GM12865 (cell line): Measurements from ENCODE around the gene ARHGAP27.
"Not testable (repeated sequence)": the region's sequence is repeated elsewhere in the genome, so short reads cannot be mapped to it uniquely, and the experiment has no call there.

ENCODE experiments used
- DNase-seq: peaks from one replicate; pipeline ENCODE4 v3.0.0; 2010; ENCODE audit warnings: low read depth
- H3K4me3 ChIP-seq: 2 replicates; pipeline ENCODE4 v1.5.1; 2011; ENCODE audit warnings: mild to moderate bottlenecking, low read depth, low read length, control low read depth
- TF ChIP-seq, protein P1 (sequence below): IDR thresholded peaks from 2 replicates; pipeline ENCODE4 v1.5.1; 2011; ENCODE audit warnings: low read length, control low read depth, low read depth, inconsistent platforms; ENCODE audit not compliant: insufficient read depth; ENCODE audit errors: missing control alignments

ARHGAP27 gene, protein sequence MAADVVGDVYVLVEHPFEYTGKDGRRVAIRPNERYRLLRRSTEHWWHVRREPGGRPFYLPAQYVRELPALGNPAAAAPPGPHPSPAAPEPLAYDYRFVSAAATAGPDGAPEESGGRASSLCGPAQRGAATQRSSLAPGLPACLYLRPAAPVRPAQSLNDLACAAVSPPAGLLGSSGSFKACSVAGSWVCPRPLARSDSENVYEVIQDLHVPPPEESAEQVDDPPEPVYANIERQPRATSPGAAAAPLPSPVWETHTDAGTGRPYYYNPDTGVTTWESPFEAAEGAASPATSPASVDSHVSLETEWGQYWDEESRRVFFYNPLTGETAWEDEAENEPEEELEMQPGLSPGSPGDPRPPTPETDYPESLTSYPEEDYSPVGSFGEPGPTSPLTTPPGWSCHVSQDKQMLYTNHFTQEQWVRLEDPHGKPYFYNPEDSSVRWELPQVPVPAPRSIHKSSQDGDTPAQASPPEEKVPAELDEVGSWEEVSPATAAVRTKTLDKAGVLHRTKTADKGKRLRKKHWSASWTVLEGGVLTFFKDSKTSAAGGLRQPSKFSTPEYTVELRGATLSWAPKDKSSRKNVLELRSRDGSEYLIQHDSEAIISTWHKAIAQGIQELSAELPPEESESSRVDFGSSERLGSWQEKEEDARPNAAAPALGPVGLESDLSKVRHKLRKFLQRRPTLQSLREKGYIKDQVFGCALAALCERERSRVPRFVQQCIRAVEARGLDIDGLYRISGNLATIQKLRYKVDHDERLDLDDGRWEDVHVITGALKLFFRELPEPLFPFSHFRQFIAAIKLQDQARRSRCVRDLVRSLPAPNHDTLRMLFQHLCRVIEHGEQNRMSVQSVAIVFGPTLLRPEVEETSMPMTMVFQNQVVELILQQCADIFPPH

DNA sequence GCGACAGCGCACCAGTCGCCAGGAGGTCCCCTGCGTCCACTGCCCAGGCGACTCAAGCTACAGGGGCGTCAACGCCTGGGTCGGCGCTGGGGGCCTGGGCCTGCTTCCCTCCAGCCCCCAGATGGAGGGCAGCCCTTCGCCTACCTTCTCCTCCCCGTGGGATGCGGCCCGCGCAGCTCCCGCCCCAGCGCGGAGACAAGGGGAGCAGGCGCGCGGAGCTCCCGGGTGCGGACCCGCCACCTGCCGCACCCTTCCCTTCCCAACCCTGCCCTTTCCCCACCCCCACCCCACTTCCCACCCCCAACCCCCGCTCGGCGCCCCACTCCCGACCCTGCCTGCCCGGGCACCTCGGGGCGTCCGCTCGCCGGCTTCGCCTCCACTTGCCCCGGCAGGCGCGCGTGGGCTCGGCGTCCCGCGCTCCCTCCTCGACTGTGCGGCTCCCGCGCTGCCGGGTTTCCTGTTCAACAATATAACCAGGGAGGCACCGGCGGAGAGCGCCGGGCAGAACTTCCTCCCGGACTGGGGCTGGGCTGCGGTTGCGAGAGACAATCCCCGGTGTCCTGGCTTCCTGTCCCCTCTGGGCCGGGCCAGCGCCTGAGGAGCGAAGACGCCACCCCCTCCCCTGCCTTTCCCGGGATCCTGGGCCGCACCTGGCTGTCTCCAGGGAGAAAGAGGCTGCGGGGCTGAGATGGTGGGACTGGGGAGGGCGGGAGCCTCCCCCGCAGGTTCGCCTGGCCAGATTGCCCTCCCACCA lies at the start of gene ARHGAP27:
Gene ARHGAP27, minus strand, starts transcription at position 466 of the 754 bp plus-strand sequence. CDS start 2,591 bp downstream, outside the sequence.
- TF ChIP-seq, protein P1, sequence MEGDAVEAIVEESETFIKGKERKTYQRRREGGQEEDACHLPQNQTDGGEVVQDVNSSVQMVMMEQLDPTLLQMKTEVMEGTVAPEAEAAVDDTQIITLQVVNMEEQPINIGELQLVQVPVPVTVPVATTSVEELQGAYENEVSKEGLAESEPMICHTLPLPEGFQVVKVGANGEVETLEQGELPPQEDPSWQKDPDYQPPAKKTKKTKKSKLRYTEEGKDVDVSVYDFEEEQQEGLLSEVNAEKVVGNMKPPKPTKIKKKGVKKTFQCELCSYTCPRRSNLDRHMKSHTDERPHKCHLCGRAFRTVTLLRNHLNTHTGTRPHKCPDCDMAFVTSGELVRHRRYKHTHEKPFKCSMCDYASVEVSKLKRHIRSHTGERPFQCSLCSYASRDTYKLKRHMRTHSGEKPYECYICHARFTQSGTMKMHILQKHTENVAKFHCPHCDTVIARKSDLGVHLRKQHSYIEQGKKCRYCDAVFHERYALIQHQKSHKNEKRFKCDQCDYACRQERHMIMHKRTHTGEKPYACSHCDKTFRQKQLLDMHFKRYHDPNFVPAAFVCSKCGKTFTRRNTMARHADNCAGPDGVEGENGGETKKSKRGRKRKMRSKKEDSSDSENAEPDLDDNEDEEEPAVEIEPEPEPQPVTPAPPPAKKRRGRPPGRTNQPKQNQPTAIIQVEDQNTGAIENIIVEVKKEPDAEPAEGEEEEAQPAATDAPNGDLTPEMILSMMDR = no peak
- DNase-seq = no peak
- peak within 1 kb of the TSS; percentile 83 for H3K4me3 ChIP-seq

DNA sequence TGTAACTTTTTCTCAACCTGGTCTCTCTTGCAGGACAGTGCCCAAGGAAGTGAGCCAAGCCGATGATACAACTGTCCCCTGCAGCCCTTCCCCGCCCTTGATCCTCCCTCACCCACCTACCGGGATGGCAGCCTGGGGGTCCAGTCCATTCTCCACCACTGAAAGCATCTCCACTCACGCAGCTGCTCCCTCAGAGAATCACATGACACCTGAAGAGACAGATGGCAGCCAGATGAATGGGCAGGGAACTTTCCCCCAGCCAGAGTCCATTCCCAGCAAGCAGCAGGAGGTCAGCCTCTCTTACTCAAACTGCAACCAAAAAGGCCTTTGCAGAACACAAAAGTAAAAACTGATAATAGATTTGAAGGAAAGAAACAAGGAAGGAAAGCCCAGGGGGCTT lies 49.6 kb upstream of the ARHGAP27 start:
- DNase-seq = not testable (repeated sequence)

DNA sequence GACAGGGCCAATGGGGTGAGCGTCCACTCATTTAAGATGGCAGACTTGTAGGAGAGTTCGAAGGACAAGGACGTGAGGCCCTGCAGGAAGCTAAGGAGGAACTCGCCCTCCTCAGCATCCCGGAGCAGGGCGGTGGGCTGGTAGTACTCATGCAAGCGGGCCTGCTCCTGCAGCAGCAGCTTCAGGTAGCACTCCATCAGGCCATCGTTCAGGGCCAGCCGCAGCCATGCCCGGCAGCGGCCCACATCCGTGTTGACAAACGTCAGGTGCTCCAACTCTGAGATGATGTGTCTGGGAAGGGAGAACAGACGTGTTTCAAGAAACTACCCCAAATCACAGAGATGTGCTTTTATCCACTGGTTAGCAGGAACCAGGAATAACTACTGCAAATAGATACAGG lies 42.8 kb upstream of the ARHGAP27 start:
- DNase-seq = not testable (repeated sequence)

More for the DNA sequence above, 49.6 kb upstream of the ARHGAP27 start:
- H3K4me3 ChIP-seq = not testable (repeated sequence)

DNA sequence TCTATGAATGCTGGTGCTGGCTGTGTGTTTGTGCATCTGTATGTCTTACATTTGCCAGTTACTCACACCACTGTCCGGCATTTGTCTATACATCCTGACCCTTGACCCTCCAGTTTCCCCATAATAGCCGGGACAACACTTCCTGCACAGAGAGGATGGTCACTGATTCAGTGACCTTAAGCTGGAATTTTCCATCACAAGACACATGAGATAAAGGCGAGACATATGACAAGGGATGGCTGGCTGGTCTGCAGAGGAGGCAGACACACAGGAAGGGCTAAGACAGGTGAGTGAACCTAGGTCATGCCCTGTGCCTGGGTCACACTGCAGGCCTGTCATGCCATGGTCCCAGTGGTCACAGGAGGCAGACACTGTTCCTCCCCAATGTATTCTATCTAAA lies 39.6 kb upstream of the ARHGAP27 start:
- not testable (repeated sequence) for DNase-seq, H3K4me3 ChIP-seq

More for the DNA sequence above, 42.8 kb upstream of the ARHGAP27 start:
- H3K4me3 ChIP-seq = not testable (repeated sequence)

DNA sequence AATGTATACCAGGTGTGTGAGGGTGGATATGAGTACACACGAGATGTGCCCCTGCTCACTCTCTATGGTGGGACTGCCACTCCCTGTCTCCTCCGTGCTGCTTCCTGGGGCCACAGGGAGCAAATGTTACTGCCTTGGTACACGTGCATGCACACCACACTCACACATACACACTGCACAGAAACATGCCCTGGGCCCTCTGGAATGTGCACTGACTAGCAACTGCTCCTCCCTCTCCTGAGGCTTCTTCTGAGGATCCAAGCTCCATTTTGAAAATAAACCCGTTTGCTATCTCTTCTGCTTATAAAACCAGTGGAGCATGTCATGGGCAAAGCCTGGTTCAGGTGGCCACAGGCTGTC lies 36.5 kb upstream of the ARHGAP27 start:
- not testable (repeated sequence) for DNase-seq, H3K4me3 ChIP-seq

DNA sequence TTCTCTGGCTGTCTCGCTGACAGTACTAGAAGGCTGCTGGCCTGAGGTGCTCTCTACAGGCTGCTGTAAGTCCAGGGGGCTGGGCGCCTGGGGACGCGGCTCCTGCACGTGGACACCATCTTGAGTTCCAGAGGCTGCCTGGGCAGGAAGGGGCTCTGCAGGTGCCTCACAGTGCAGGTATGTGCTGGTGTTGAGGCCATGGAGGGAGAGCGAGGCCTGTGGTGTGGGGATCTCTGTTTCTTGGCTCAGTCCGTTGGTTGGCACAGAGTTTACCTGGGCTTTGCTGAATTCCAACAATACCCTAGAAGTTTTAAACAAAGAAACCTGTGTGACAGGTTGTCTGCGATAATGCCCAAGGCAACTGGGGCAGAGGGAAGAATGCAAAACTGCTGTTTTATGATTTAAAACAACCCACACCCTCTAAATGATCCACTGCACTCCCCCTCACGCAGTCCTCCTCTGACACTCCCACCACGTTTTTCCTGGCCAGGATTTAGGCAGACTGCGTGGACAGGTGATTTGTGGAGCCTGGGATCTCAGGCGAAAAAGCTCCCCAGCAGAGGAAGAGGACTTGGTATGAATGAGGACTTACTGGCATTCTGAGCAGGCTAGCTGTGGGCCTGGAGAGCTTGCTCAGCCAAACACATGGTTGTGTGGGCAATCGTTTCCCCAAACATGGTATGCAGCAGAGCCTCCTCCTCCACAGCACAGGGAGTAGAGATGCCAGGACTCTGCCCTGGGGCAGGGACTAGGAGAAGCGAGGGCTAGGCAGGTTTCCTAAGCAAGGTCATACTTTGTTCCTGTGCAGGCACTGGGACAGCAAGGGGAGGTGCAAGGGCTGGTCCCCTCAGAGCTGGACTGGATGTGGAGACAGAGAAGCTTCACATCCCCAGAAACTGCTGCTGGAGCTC lies 35.9 kb upstream of the ARHGAP27 start:
- DNase-seq, H3K4me3 ChIP-seq: not testable (repeated sequence)

DNA sequence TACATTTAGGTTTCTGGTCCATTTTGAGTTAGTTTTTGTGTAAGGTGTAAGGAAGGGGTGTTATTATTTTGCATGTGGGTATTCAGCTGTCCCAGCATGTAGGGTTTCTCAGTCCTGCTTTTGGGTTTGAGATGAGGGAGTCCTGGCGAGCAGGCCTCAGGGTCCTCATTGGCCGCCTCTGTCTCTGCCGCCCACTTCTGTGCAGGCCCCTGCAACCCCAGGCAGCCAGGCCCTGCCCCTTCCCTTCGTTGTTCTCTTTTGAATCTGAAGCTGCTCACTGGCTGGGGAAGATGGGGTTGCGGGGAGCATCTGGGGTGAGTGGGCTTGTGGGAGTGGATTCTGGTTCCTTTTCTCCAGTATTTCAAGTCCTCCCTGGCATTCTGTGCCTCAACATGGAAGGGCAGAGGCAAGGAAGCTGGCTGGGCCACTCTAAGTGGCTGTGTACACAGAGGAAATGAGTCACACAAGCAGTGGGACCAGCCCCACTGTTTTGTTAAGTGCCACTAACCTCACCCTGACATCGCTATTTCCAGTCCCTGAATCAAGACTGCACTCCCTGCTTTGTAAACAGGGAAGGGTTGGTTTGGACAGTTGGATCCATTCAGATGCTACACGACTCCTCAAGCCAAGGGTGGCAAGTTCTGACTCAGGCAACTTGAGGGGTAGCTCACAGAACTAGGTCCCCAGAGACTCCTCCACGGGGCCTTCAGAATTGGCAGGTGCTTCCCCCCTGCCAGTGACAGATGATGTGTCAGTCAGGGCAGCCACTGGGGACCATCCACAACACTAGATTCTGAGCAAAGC lies 29.1 kb upstream of the ARHGAP27 start:
- DNase-seq = peak; percentile 62

DNA sequence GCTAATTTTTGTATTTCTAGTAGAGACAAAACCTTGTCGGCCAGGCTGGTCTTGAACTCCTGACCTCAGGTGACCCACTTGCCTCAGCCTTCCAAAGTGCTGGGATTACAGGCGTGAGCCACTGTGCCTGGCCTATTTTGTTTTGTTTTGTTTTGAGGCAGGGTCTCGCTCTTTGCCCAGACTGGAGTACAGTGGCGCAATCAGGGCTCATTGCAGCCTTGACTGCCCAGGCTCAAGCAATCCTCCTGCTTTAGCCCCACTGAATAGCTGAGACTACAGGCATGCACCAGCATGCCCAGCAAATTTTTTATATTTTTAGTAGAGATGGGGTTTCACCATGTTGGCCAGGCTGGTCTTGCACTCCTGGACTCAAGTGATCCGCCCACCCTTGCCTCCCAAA lies 27.8 kb upstream of the ARHGAP27 start:
- not testable (repeated sequence) for H3K4me3 ChIP-seq, DNase-seq

More for the DNA sequence above, 29.1 kb upstream of the ARHGAP27 start:
- H3K4me3 ChIP-seq = not testable (repeated sequence)

DNA sequence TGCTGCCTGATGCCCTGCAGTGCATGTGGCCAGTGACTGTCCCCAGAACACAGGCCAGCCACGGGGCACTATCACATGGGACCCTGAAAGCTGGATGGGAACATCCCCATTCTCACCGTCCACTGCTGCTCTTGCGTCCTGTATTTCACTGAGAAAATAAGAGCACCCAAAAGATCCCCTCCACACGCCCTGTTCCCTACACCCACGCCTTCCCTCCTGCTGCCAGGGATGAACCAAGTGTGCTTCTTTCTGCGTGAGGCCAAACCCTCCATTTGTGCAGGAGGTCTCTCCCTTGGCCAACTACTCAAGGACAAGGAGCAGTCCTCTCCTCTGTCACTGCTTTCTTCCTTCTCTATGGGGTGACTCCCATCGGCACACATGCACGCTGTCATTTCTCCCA lies 21.7 kb upstream of the ARHGAP27 start:
- not testable (repeated sequence) for H3K4me3 ChIP-seq, DNase-seq

DNA sequence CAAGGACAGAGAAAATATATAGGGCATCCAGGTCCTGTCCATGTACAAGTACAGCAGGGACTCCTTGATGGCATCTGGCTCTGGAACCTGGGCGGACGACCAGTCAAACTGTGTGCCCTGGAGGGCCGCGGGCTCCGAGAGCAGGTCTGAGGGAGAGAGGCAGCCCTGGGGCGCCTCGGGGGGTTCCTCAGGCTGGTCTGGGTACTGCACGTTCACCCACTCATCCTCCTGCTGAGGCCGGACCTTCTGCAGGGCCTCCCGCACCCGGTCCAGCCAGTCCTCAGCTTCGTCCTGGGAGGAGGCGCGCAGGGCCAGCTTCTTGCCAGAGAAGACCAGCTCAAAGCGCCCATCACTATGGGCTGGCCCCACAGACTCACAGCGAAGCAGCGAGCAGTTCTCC lies 21.1 kb upstream of the ARHGAP27 start:
- H3K4me3 ChIP-seq, DNase-seq: not testable (repeated sequence)

DNA sequence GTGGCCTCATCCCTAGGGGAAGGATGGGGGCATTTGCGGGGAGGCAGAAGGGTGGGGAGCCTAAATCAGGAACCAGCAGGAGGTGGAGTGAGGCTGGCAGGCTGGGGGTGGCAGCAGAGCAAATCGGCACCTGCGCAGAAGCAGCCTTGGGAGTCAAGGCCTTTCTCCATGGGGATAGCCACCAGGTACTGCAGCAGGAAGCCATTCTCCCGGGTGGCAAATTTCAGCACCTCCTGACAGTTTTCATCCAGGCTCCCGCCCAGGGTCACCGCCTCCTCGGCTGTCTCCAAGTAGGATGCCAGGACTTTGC lies 20.5 kb upstream of the ARHGAP27 start:
- H3K4me3 ChIP-seq, DNase-seq: not testable (repeated sequence)

DNA sequence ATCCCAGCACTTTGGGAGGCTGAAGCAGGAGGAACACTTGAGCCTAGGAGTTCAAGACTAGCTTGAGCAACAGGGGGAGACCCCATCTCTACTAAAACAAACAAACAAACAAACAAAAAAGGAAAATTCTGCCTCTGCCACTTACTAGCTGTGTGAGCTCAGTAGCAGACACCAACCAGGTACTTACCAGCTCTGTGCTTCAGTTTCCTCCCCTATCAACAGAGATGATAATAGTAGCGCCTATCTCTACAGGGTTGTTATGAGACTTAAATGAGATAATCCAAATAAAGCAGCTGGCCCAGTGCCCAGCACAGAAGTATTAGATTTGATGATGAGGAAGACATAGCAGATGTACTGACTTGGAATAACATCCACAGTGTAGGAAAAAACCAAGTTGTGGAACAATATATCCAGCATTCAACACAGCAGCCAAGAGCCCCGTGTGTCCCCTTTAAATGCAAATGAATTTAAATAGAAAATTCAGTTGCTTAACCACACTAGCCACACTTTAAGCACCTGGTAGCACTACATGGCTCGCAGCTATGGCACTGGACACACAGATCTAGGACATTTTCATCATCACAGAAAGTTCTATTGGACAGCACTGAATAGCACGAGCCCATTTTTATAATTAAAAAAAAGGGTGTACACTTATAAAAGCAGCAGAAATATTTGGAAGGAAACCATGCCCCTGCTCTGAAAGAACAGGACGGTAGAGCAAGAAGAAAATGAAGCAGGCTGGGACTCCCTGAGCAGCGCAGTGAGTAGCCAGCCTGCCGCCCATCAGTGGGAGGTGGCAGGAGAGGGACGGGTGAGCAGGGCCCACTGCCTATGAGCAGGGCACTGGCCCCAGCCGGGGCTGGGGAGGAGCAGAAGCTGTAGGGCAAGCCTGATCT lies 19.9 kb upstream of the ARHGAP27 start:
- H3K4me3 ChIP-seq = not testable (repeated sequence)

DNA sequence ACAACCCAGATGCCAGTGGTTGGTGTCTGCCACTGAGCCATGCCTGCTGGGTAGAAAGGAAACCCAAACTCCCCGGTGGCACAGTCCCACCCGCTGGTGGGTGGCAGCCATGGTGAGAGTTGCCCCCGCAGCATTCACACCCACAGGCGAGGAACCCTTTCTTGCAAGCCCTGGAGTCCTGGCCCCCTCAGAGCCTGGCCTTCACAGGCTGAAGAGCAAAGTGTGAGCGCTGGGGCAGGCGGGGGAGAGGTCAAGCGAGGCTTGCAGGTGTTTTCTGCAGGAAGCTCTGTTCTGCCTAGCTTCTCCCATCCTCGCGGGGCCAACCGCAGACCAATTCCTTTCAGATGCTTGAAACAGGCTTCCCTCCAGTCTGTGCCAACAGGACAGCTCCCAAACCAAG lies 19.0 kb upstream of the ARHGAP27 start:
- DNase-seq, H3K4me3 ChIP-seq: not testable (repeated sequence)

More for the DNA sequence above, 19.9 kb upstream of the ARHGAP27 start:
- DNase-seq = not testable (repeated sequence)
